Inferior parietal cortex (tissue), 1 donor: Measurements from ENCODE around the gene PLAAT5.
"Not testable (repeated sequence)": the region's sequence is repeated elsewhere in the genome, so short reads cannot be mapped to it uniquely, and the experiment has no call there.

Experiments used
- DNase-seq: peaks from one replicate; pipeline ENCODE4 v3.0.0-alpha.2; 2016; ENCODE audit errors: extremely low spot score

PLAAT5 gene

GRCh38 chr11:63490551-63491239, at the start of gene PLAAT5:
Gene PLAAT5, minus strand, starts transcription at chr11:63491167. Its CDS starts 133 bp downstream, at chr11:63491034.
- DNase-seq: peak; percentile 55

- peak; percentile 72 for DNase-seq
These were observed 46.5 kb upstream of the PLAAT5 start for GRCh38 chr11:63537293-63538101.

- DNase-seq: peak; percentile 72
These were observed 45.8 kb upstream of the PLAAT5 start, which contains the start of gene PLAAT4 for GRCh38 chr11:63536669-63537292. Gene PLAAT4, plus strand, starts transcription at chr11:63536808. Its CDS starts 61 bp downstream, at chr11:63536869.

GRCh38 chr11:63535734-63536133, 44.8 kb upstream of the PLAAT5 start:
- DNase-seq: no peak

- DNase-seq: no peak
These were observed 44.0 kb upstream of the PLAAT5 start for GRCh38 chr11:63534895-63535461.

- no peak for DNase-seq
These were observed 43.1 kb upstream of the PLAAT5 start for GRCh38 chr11:63534076-63534475.

GRCh38 chr11:63532799-63533475, 42.0 kb upstream of the PLAAT5 start:
- DNase-seq: no peak

GRCh38 chr11:63532117-63532516, 41.1 kb upstream of the PLAAT5 start:
- no peak for DNase-seq

- DNase-seq: not testable (repeated sequence)
These were observed 40.3 kb upstream of the PLAAT5 start for GRCh38 chr11:63531074-63531792.

GRCh38 chr11:63530021-63530420, 39.1 kb upstream of the PLAAT5 start:
- peak; percentile 61 for DNase-seq

- not testable (repeated sequence) for DNase-seq
These were observed 38.4 kb upstream of the PLAAT5 start for GRCh38 chr11:63529373-63529772.

GRCh38 chr11:63528729-63529278, 37.8 kb upstream of the PLAAT5 start:
- not testable (repeated sequence) for DNase-seq

- not testable (repeated sequence) for DNase-seq
These were observed 37.2 kb upstream of the PLAAT5 start for GRCh38 chr11:63528156-63528555.

GRCh38 chr11:63527667-63528066, 36.7 kb upstream of the PLAAT5 start:
- no peak for DNase-seq

GRCh38 chr11:63523151-63523550, 32.2 kb upstream of the PLAAT5 start:
- no peak for DNase-seq

GRCh38 chr11:63521896-63522295, 30.9 kb upstream of the PLAAT5 start:
- DNase-seq: no peak

- no peak for DNase-seq
These were observed 29.7 kb upstream of the PLAAT5 start for GRCh38 chr11:63520606-63521170.

- no peak for DNase-seq
These were observed 27.6 kb upstream of the PLAAT5 start for GRCh38 chr11:63518548-63518947.

- DNase-seq: no peak
These were observed 26.2 kb upstream of the PLAAT5 start for GRCh38 chr11:63517156-63517555.

GRCh38 chr11:63516109-63516508, 25.1 kb upstream of the PLAAT5 start:
- DNase-seq: no peak
